OCI-LY1 (cell line): ENCODE results near the gene PXK.

Experiments used
- EZH2 ChIP-seq: fragments of 200-600 bp; sonication (generic), shearing (Covaris generic); IDR thresholded peaks from 2 replicates; pipeline ENCODE4 v1.8.0; 2017; ENCODE audit warnings: borderline replicate concordance, mixed run types, mild to moderate bottlenecking, antibody characterized with exemption, low read length, moderate library complexity, mixed read lengths
- TF ChIP-seq, protein P1 (sequence below): fragments of 200-600 bp; sonication (generic), shearing (Covaris generic); IDR thresholded peaks from 2 replicates; pipeline ENCODE4 v1.5.1; 2017; ENCODE audit warnings: mild to moderate bottlenecking, antibody characterized with exemption, low read length, moderate library complexity, mixed read lengths

DNA sequence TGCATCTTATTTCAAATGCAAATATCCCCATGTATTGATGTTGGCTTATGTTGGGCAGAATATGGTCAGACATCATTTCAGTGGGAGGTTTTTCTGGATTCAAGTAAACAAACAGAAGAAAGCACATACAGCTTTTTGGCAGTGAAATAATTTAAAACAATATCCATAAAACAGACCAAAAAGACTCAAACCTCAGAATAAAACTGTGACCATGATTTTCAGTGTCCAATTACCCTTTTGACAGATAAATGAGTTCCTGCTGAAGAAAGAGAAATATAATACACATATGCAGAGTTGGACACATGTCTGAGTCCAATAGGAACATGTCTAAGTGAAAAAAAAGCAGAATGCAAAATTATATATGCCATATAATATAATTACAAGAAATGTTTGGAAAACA lies 39.1 kb downstream of the PXK start:
- TF ChIP-seq, protein P1, sequence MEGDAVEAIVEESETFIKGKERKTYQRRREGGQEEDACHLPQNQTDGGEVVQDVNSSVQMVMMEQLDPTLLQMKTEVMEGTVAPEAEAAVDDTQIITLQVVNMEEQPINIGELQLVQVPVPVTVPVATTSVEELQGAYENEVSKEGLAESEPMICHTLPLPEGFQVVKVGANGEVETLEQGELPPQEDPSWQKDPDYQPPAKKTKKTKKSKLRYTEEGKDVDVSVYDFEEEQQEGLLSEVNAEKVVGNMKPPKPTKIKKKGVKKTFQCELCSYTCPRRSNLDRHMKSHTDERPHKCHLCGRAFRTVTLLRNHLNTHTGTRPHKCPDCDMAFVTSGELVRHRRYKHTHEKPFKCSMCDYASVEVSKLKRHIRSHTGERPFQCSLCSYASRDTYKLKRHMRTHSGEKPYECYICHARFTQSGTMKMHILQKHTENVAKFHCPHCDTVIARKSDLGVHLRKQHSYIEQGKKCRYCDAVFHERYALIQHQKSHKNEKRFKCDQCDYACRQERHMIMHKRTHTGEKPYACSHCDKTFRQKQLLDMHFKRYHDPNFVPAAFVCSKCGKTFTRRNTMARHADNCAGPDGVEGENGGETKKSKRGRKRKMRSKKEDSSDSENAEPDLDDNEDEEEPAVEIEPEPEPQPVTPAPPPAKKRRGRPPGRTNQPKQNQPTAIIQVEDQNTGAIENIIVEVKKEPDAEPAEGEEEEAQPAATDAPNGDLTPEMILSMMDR: no peak
- TF ChIP-seq EZH2: no peak
